Right cardiac atrium (tissue), 5 donors: ENCODE measurements around the gene LRBA. TPM values are rescaled to one million over a fixed set of nuclear protein-coding genes. Genes with fewer than 3 reads are reported as not detected.

ENCODE experiments used
- ATAC-seq, 2 donors: fragments of 200-7000 bp; cut with Tn5 transposase; one replicate each; pipeline versions ENCODE4 v1.8.0 to v1.9.1; 2020; ENCODE audit warnings: moderate library complexity in 2 of 2, mild to moderate bottlenecking in 1 of 2
- DNase-seq, 3 donors: peaks; one replicate each; pipeline ENCODE4 v3.0.0-alpha.2; 2020
- H3K27ac ChIP-seq: one replicate; pipeline ENCODE4 v1.5.1; 2013; ENCODE audit warnings: mild to moderate bottlenecking, low read length, control low read depth, moderate library complexity
- H3K27me3 ChIP-seq: one replicate; pipeline ENCODE4 v1.6.1; 2013; ENCODE audit not compliant: control insufficient read depth, insufficient read depth
- H3K4me1 ChIP-seq: one replicate; pipeline ENCODE4 v1.6.1; 2013; ENCODE audit warnings: low read length; ENCODE audit not compliant: control insufficient read depth, insufficient read depth
- H3K4me3 ChIP-seq: one replicate; pipeline ENCODE4 v1.5.1; 2013; ENCODE audit warnings: low read length, control low read depth
- H3K9me3 ChIP-seq: one replicate; pipeline ENCODE4 v1.6.1; 2013; ENCODE audit warnings: low read length; ENCODE audit not compliant: control insufficient read depth
- WGBS: extraction: QIAGEN DNeasy Blood & Tissue Kit; methylation state at CpG from one replicate; pipeline ENCODE4 v1.1.7; 2013; 5-methylcytosine and 5-hydroxymethylcytosine counted together
- intact Hi-C, 4 donors: fragments of 100-400 bp; cut with DNase I; formaldehyde crosslinking; loops; one replicate each; pipeline versions ENCODE4 v1.11.0 to v1.14.0; 2022 to 2023
- polyA plus RNA-seq: library from polyadenylated mRNA; stranded (reverse); fragments of 200-250 nt; gene quantifications from one replicate; pipeline ENCODE4 v1.2.3, GENCODE V29; 2013
- total RNA-seq, 4 donors: library from RNA; stranded (reverse); fragmentation: NEBNext Ultra II Directional; extraction: Animal tissue kit (Norgen Biotek cat#: 25700); gene quantifications; one replicate each; pipeline ENCODE4 v1.2.1, GENCODE V29; 2021
- donor health status: healthy with polysubstance abuse.
- donor health status: DM: no; HTN: yes; CAD: no.
- donor health status: DM: no; HTN: no; CAD: no.
- donor health status: DM: no; HTN: yes; CAD: no; lungs with severe emphysema.
- donor health status: DM: yes; HTN: yes; CAD: no.

Gene LRBA
- total and polyA plus RNA-seq, 5 donors, result 14.4 to 29.9 (median 23.4) TPM

DNA sequence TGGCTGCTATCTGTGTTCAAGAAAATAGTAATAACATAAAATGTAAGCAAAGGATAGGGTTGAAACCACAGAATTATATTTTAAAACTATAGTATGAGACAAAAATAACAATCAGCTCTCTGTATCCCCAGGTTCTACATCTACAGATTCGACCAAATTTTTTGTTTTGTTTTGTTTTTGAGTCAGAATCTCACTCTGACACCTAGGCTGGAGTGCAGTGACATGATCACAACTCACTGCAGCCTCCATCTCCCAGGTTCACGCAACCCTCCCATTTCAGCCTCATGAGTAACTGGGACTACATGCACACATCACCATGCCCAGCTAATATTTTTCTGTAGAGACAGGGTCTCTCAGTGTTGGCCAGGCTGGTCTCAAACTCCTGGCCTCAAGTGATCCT, 319.9 kb downstream of the LRBA start:
- 83% methylated on average over 2 of the region's 2 CpGs for WGBS
- H3K9me3 ChIP-seq, result no peaks in the 10 kb centered on the region
- ATAC-seq, result no peak

DNA sequence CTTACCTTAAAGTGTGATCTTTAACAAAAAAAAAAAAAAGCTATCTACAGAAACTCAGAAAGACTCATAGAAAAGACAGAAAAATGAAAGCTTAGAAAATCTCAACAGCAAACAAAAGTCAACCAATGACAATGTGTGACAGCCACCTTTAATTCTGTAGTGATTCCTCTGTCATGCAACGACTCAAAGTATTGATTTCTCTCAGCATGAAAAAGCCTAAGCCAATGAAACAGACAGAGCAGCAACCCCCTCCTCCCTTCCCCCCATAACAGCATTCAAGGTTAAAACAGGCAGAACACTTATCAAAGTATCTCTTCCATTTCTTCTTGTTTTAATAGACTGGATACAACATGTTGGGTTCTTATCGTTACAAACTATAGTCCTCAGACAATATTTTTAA, 320.6 kb downstream of the LRBA start:
- Histone ChIP-seq H3K9me3 (no peaks in the 10 kb centered on the region), H3K4me1 (no peaks in the 10 kb centered on the region), H3K27ac (no peak overlapping the region), H3K4me3 (no peak overlapping the region), H3K27me3 (no peaks in the 10 kb centered on the region)
- ATAC-seq (no peak), DNase-seq (no peak)
- 76% methylated on average over 2 of the region's 2 CpGs for WGBS
- intact Hi-C loops, result no loop called here

More for the DNA sequence above, 319.9 kb downstream of the LRBA start:
- no peak overlapping the region for H3K27ac ChIP-seq
- H3K4me1 ChIP-seq, result no peaks in the 10 kb centered on the region
- DNase-seq, result no peak
- intact Hi-C loops, result no loop called here
- no peak overlapping the region for H3K4me3 ChIP-seq
- no peaks in the 10 kb centered on the region for H3K27me3 ChIP-seq

DNA sequence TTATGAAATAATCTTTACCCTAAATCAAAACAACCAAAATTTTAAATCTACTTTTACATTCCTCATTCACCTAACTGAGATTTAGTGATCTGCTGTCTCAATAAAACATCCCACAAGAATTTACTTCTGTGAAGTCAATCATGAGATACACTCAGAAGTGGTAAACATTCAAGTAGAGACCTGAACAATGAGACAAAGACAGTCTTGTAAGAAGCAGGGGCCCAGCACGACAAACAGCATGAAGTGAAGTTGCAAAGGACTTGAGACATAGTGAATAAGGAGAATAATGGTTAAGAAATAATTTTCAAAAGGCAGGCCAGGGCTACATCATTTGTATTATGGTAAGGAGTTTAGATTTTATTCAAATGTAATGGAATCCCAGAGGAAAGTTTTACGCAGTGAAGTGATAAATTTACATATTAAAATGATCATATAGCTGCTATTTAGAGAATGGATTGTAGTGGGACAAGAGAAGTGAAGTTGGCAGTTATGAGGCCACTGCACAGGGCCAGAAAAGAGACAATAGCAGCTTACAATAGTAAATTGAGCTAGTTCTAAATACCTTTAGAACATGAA, 331.2 kb downstream of the LRBA start:
- intact Hi-C loops, result no loop called here
- 87% methylated on average over 2 of the region's 2 CpGs for WGBS
- Histone ChIP-seq H3K9me3 (no peaks in the 10 kb centered on the region), H3K27me3 (no peaks in the 10 kb centered on the region), H3K4me3 (no peak overlapping the region), H3K27ac (no peak overlapping the region), H3K4me1 (no peaks in the 10 kb centered on the region)
- DNase-seq, result no peak
- no peak for ATAC-seq

DNA sequence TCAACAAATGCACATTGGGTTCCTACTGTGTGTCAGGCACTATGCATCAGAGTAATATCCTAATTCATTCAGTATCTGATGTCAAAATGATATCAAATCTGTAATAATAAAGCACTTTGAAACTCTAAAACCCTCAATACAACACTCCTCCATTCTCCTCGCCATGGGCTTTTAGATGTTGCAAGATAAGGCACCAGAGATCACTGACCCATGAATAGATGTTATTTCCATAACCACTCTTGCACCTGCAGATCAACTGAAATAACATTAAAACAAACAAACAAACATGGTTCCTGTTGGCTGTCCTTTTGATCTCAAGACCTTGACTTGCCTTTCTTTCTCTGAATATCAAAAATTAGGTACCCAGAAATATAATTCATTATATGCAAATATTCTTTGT, 333.0 kb downstream of the LRBA start:
- H3K27me3 ChIP-seq, result no peaks in the 10 kb centered on the region
- no peak for ATAC-seq
- no peak overlapping the region for H3K27ac ChIP-seq
- no peaks in the 10 kb centered on the region for H3K9me3 ChIP-seq
- H3K4me1 ChIP-seq, result no peaks in the 10 kb centered on the region
- intact Hi-C loops, result no loop called here
- 93% methylated on average over 1 of the region's 1 CpG for WGBS
- H3K4me3 ChIP-seq, result no peak overlapping the region
- no peak for DNase-seq

DNA sequence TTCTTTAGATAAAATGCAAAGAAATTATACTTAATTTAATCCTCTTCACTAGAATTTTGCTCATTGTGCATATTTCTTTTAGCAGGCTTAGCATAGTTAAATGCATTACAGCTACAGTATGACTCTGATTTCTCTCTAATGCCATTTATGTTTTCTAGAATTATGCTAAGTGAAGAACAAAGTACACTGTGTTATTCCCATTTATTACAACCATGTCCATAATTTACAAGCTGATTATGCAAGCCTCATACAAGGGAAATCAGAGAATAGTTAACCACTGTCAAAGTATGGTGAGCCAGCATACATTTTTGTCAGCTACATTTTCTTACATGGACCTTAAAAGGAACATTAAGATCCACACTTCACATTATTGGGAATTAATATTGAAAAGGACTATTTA, 334.0 kb downstream of the LRBA start:
- H3K9me3 ChIP-seq, result no peaks in the 10 kb centered on the region
- intact Hi-C loops, result no loop called here
- no peak overlapping the region for H3K4me3 ChIP-seq
- no peak for DNase-seq
- H3K4me1 ChIP-seq, result no peaks in the 10 kb centered on the region
- no peaks in the 10 kb centered on the region for H3K27me3 ChIP-seq
- no peak overlapping the region for H3K27ac ChIP-seq
- no peak for ATAC-seq

DNA sequence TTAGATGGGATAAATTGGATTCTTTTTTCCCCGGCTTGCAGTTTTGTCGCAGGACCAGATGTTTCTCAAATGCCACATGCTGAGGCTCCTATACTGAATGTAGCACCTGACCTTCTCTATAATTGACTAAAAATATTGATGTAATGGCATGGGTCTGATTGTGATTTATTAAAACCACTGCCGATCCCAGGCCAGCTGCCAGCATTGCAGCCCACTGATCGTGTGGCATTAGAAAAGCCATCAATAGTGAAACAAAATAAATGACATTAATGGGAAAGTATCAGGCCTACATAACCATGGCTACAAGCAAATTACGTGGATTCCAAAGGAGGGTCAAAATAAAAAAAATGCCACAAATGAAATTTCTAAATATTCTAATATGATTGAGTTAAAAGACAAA, 334.4 kb downstream of the LRBA start:
- no peaks in the 10 kb centered on the region for H3K27me3 ChIP-seq
- H3K4me1 ChIP-seq, result no peaks in the 10 kb centered on the region
- intact Hi-C loops, result no loop called here
- H3K27ac ChIP-seq, result no peak overlapping the region
- H3K4me3 ChIP-seq, result no peak overlapping the region
- DNase-seq (no peak), ATAC-seq (no peak)
- 73% methylated on average over 5 of the region's 5 CpGs for whole genome bisulfite sequencing
- no peaks in the 10 kb centered on the region for H3K9me3 ChIP-seq

DNA sequence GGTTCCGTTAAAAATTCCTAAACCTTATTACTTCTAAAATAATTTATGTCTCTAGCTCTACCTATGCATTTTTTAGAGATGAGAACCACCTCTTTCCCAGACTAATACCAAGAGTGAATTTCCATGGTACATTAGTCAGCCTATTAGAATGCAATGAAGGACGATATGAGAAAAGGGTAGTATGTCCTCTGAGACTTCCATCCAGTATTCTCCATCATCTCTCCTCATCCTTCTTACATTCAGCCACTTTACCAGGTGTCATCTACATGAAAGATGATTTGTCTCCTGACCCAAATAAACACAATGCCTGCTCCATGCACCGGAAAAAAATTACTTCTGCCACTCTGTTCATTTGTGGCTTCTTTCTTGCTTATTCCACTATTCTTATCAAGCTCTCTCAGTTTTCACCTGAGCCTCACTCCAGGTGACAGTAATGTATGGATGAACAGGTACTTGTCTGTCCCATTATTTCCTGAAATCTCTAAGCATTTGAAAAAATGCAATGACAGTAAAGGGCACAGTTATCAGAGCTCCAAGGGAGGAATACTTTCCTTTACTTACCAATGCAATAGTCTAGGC, 335.2 kb downstream of the LRBA start:
- WGBS, result 85% methylated on average over 3 of the region's 3 CpGs
- H3K9me3 ChIP-seq, result no peaks in the 10 kb centered on the region
- H3K27ac ChIP-seq, result no peak overlapping the region
- no peak for ATAC-seq
- intact Hi-C loops, result no loop called here
- no peak for DNase-seq
- no peak overlapping the region for H3K4me3 ChIP-seq
- H3K4me1 ChIP-seq, result no peaks in the 10 kb centered on the region
- no peaks in the 10 kb centered on the region for H3K27me3 ChIP-seq

DNA sequence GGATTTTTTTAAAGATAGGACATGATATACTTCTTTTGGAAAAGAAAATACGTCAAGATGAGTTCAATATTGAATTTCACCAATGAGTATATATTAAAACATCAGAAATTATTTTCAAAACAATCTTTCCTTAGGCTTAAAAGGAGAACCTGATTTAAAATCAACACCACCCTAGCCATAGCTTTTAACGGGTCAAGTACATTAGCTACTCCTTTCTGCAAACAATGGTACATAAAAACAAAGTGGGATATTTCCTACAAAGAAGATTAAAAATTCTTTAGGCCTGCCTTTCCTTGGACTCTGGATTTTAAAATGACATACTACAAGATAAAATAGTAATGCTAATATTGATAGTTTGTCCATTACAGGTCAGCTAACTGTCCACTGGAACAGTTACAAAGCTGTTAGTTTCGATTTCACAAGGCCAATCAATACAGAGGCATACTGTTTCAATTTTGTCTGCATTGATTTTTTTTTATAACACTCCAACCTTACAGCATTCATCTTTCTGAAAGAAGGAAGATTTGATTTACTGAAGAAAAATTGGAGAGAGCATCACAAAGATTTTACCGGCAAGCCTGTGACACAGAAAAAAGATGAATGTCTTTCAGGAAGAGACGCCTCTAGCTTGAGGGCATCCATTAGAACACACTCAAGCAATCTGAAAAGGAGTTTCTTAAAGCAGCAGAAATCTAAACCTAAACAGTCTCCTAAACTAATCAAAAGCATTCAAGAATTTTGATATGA, 335.9 kb downstream of the LRBA start:
- intact Hi-C loops, result no loop called here
- Histone ChIP-seq H3K4me1 (no peaks in the 10 kb centered on the region), H3K27ac (no peak overlapping the region), H3K9me3 (no peaks in the 10 kb centered on the region), H3K27me3 (no peaks in the 10 kb centered on the region), H3K4me3 (no peak overlapping the region)
- ATAC-seq, result no peak
- no peak for DNase-seq
- 87% methylated on average over 5 of the region's 5 CpGs for WGBS

DNA sequence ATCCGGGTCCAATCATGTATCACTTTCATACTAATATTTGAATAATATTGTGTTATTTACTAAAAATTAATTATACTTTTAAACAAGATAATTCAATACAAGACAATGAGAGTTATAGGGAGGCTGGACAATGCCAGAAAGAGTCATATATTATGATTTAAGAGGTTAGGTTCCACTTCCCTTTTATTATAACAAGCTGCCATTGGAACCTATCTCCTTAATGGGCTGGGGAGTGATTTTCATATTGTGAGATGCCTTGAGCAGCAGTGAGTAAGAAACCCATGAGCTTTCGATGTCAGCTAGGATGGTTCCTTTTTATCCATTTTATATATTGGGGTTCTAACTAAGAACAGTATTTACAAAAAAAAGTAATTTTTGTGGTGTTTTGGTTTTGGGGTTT, 341.3 kb downstream of the LRBA start:
- DNase-seq, result no peak
- intact Hi-C loops, result no loop called here
- no peaks in the 10 kb centered on the region for H3K9me3 ChIP-seq
- no peaks in the 10 kb centered on the region for H3K27me3 ChIP-seq
- no peak overlapping the region for H3K4me3 ChIP-seq
- no peak overlapping the region for H3K27ac ChIP-seq
- no peaks in the 10 kb centered on the region for H3K4me1 ChIP-seq
- 97% methylated on average over 2 of the region's 2 CpGs for WGBS
- no peak for ATAC-seq

DNA sequence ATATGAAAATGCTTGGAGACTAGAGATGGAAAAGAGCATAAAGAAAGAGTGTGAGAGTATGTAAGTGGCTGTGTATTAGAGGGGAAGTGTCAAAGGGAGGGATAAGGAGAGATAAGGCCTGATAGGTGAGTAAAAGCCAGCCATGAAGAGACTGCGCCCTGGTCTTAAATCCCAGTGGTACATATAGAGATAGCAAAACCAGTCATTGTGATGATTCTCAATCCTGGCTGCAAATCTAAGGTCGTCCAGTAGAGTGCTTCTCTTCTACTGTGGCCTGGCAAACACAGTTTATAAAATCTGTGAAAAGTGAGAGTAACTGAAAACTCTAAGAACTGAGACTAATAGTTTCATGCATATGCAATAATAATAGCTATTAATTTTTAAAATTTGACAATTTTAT, 346.3 kb downstream of the LRBA start:
- no peaks in the 10 kb centered on the region for H3K27me3 ChIP-seq
- DNase-seq (no peak), ATAC-seq (no peak)
- no peak overlapping the region for H3K27ac ChIP-seq
- no peaks in the 10 kb centered on the region for H3K9me3 ChIP-seq
- H3K4me1 ChIP-seq, result no peaks in the 10 kb centered on the region
- WGBS, result 83% methylated on average over 2 of the region's 2 CpGs
- no peak overlapping the region for H3K4me3 ChIP-seq
- intact Hi-C loops, result no loop called here

DNA sequence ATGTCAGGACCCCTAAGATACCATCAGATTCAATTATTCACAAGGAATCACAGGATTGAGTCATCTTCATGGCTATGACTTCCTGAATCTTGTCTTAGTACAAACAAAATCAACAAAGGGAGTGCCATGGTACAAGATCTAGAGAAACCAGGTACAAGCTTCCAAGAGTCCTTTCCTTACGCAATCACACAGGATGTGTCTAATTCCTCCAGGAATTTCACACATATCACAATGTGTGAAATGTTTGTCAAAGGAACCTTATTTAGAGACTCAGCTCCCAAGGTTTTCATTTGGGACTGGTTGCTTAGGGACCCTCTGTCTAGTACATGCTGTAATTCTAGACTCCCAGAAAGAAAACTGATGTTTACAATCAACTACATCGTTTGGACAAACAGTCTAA, 350.1 kb downstream of the LRBA start:
- Histone ChIP-seq H3K27ac (no peak overlapping the region), H3K27me3 (no peaks in the 10 kb centered on the region), H3K4me1 (no peaks in the 10 kb centered on the region), H3K9me3 (no peaks in the 10 kb centered on the region), H3K4me3 (no peak overlapping the region)
- DNase-seq (no peak), ATAC-seq (no peak)
- intact Hi-C loops, result no loop called here
- 88% methylated on average over 2 of the region's 2 CpGs for WGBS
